ENCODE results near the gene SSTR3. TPM values are rescaled to one million over a fixed set of nuclear protein-coding genes. Genes with fewer than 3 reads are reported as not detected.
"Not testable (repeated sequence)": the region's sequence is repeated elsewhere in the genome, so short reads cannot be mapped to it uniquely, and the experiment has no call there.

SSTR3 gene
- polyA plus RNA-seq (ENCODE audit: insufficient read length in 4 of 4) = 1 to 10 TPM in 1 of 4 donors, under 1 TPM in 3; 0.69 to 1.3 (median 0.79) TPM

GRCh38 chr22:37212174-37212906 lies at the start of gene SSTR3:
Gene SSTR3, minus strand, starts transcription at chr22:37212477. Its CDS starts 4,674 bp downstream, at chr22:37207803.
- DNase-seq (ENCODE audit: low read depth in 4 of 4, low spot score in 3 of 4) = no peak

GRCh38 chr22:37260901-37261336 lies 48.6 kb upstream of the SSTR3 start:
- peak in 1 of 4 donors; percentile 28 for DNase-seq (ENCODE audit: low read depth in 4 of 4, low spot score in 3 of 4)

- no peak for DNase-seq (ENCODE audit: low read depth in 4 of 4, low spot score in 3 of 4)
Measured at GRCh38 chr22:37260155-37260795, 48.0 kb upstream of the SSTR3 start.

GRCh38 chr22:37259540-37260029 lies 47.3 kb upstream of the SSTR3 start:
- DNase-seq (ENCODE audit: low read depth in 4 of 4, low spot score in 3 of 4) = no peak

- no peak for DNase-seq (ENCODE audit: low read depth in 4 of 4, low spot score in 3 of 4)
Measured at GRCh38 chr22:37258753-37259401, 46.6 kb upstream of the SSTR3 start.

- no peak for DNase-seq (ENCODE audit: low read depth in 4 of 4, low spot score in 3 of 4)
Measured at GRCh38 chr22:37258005-37258752, 45.9 kb upstream of the SSTR3 start.

- no peak for DNase-seq (ENCODE audit: low read depth in 4 of 4, low spot score in 3 of 4)
Measured at GRCh38 chr22:37256075-37256726, 43.9 kb upstream of the SSTR3 start.

- DNase-seq (ENCODE audit: low read depth in 4 of 4, low spot score in 3 of 4) = no peak
Measured at GRCh38 chr22:37255558-37256006, 43.3 kb upstream of the SSTR3 start.

- DNase-seq (ENCODE audit: low read depth in 4 of 4, low spot score in 3 of 4) = no peak
Measured at GRCh38 chr22:37254867-37255233, 42.6 kb upstream of the SSTR3 start.

GRCh38 chr22:37254209-37254866 lies 42.1 kb upstream of the SSTR3 start:
- DNase-seq (ENCODE audit: low read depth in 4 of 4, low spot score in 3 of 4) = no peak

- no peak for DNase-seq (ENCODE audit: low read depth in 4 of 4, low spot score in 3 of 4)
Measured at GRCh38 chr22:37253126-37253660, 40.9 kb upstream of the SSTR3 start.

GRCh38 chr22:37251836-37252235 lies 39.6 kb upstream of the SSTR3 start:
- DNase-seq (ENCODE audit: low read depth in 4 of 4, low spot score in 3 of 4) = not testable (repeated sequence)

- no peak for DNase-seq (ENCODE audit: low read depth in 4 of 4, low spot score in 3 of 4)
Measured at GRCh38 chr22:37249986-37250385, 37.7 kb upstream of the SSTR3 start.

- no peak for DNase-seq (ENCODE audit: low read depth in 4 of 4, low spot score in 3 of 4)
Measured at GRCh38 chr22:37248251-37248650, 36.0 kb upstream of the SSTR3 start.

GRCh38 chr22:37245740-37246139 lies 33.5 kb upstream of the SSTR3 start:
- DNase-seq (ENCODE audit: low read depth in 4 of 4, low spot score in 3 of 4) = no peak

GRCh38 chr22:37244922-37245722 lies 32.8 kb upstream of the SSTR3 start:
- DNase-seq (ENCODE audit: low read depth in 4 of 4, low spot score in 3 of 4) = no peak

GRCh38 chr22:37244114-37244921 lies 32.0 kb upstream of the SSTR3 start, which contains the start of gene RAC2:
Gene RAC2, minus strand, starts transcription at chr22:37244269. Its CDS starts 121 bp downstream, at chr22:37244148.
- no peak for DNase-seq (ENCODE audit: low read depth in 4 of 4, low spot score in 3 of 4)
